GM23338 (cell line): Measurements from ENCODE around the gene PRDX3.

Source experiments
- CREB1 ChIP-seq: fragments of 250-450 bp; sonication (Bioruptor Pico); IDR thresholded peaks from 2 replicates; pipeline ENCODE4 v1.5.0; 2020; ENCODE audit warnings: low read depth, mild to moderate bottlenecking, moderate library complexity
- CTCF ChIP-seq, 2 experiments: fragments of 200-600 bp in 1 of 2; sonication (generic) in 1 of 2; conservative IDR thresholded peaks; 2 replicates each; pipeline versions ENCODE4 v1.5.1 to v1.6.1; 2016 to 2017; ENCODE audit warnings: antibody characterized with exemption in 2 of 2, low read depth in 2 of 2, mild to moderate bottlenecking in 2 of 2, moderate library complexity in 1 of 2
- EZH2 ChIP-seq: fragments of 200-600 bp; sonication (generic); IDR thresholded peaks from one replicate; pipeline ENCODE4 v1.8.0; 2017; ENCODE audit warnings: antibody characterized with exemption, mild to moderate bottlenecking, low read depth; ENCODE audit not compliant: unreplicated experiment
- EZH2phosphoT487 ChIP-seq: fragments of 200-600 bp; sonication (generic); IDR thresholded peaks from one replicate; pipeline ENCODE4 v1.8.1; 2018; ENCODE audit warnings: antibody characterized with exemption; ENCODE audit not compliant: unreplicated experiment
- JUNB ChIP-seq: IDR thresholded peaks from one replicate; pipeline ENCODE4 v1.6.1; 2016; ENCODE audit warnings: antibody characterized with exemption; ENCODE audit not compliant: unreplicated experiment
- NANOG ChIP-seq: IDR thresholded peaks from 2 replicates; pipeline ENCODE4 v1.6.1; 2016; ENCODE audit warnings: antibody characterized with exemption, borderline replicate concordance
- POLR2AphosphoS5 ChIP-seq: IDR thresholded peaks from 2 replicates; pipeline ENCODE4 v1.6.1; 2016; ENCODE audit warnings: antibody characterized with exemption, low read depth
- REST ChIP-seq: IDR thresholded peaks from one replicate; pipeline ENCODE4 v1.6.1; 2018; ENCODE audit warnings: antibody characterized with exemption; ENCODE audit not compliant: unreplicated experiment
- STAT1 ChIP-seq: IDR thresholded peaks from one replicate; pipeline ENCODE4 v1.6.1; 2016; ENCODE audit warnings: antibody characterized with exemption; ENCODE audit not compliant: unreplicated experiment
- ZNF114 ChIP-seq: fragments of 250-450 bp; sonication (Bioruptor Pico); IDR thresholded peaks from 2 replicates; pipeline ENCODE4 v1.5.0; 2020; ENCODE audit warnings: mild to moderate bottlenecking, moderate library complexity
- ZNF331 ChIP-seq: fragments of 250-450 bp; sonication (Bioruptor Pico); IDR thresholded peaks from 2 replicates; pipeline ENCODE4 v1.5.0; 2020; ENCODE audit warnings: low read depth, mild to moderate bottlenecking, moderate library complexity
- ZNF462 ChIP-seq: fragments of 250-450 bp; sonication (Bioruptor Pico); IDR thresholded peaks from 2 replicates; pipeline ENCODE4 v1.5.0; 2020; ENCODE audit warnings: mild to moderate bottlenecking, moderate library complexity

GRCh38 chr10:119189811-119190282, 11.2 kb upstream of the PRDX3 start:
- TF ChIP-seq STAT1 = no peak
- TF ChIP-seq CTCF (conservative IDR thresholded peaks at IDR 0.05; ENCODE audit: low read depth in 2 of 2) = no peak
- TF ChIP-seq EZH2phosphoT487 = no peak
- TF ChIP-seq NANOG = no peak
- no peak for TF ChIP-seq POLR2AphosphoS5
- TF ChIP-seq ZNF331 (CRISPR knock-in tag) = no peak
- no peak for TF ChIP-seq ZNF114 (CRISPR knock-in tag)
- TF ChIP-seq CREB1 = no peak
- TF ChIP-seq REST = no peak
- TF ChIP-seq EZH2 = no peak
- TF ChIP-seq JUNB = no peak
- no peak for TF ChIP-seq ZNF462
